Measurements from ENCODE around the gene SORBS1. TPM values are rescaled to one million over a fixed set of nuclear protein-coding genes. Genes with fewer than 3 reads are reported as not detected.

Gene SORBS1
- total RNA-seq, 2 experiments from 2014 or later = 0.57 to 3.1 TPM

- Histone ChIP-seq H3K4me2 (ENCODE audit: low read length) (no peak overlapping the region), H3K9me2 (ENCODE audit: insufficient read depth, low read length) (no peaks in the 10 kb centered on the region), H3K4me1 (ENCODE audit: insufficient read depth, low read length, poor library complexity, severe bottlenecking) (peaks cover 9% of the 10 kb centered on the region), H3K36me3 (ENCODE audit: insufficient read depth, low read length) (no peaks in the 10 kb centered on the region), H4K20me1 (ENCODE audit: insufficient read depth, low read length) (no peaks in the 10 kb centered on the region), H3K9me3 (ENCODE audit: low read length) (no peaks in the 10 kb centered on the region), H2AFZ (ENCODE audit: low read length) (no peak overlapping the region), H3K4me3 (ENCODE audit: low read depth, low read length, poor library complexity, severe bottlenecking) (no peak overlapping the region), H3K27ac (ENCODE audit: low read depth, low read length, poor library complexity, severe bottlenecking) (no peak overlapping the region), H3K79me2 (ENCODE audit: insufficient read depth, low read depth, low read length) (no peaks in the 10 kb centered on the region; the same call in 1 of the 2 replicates)
- no TSS peak for BruUV-seq (replicated peaks)
- TF ChIP-seq CTCF (conservative IDR thresholded peaks at IDR 0.05; ENCODE audit: low read length) = no peak
- no peak for TF ChIP-seq EZH2phosphoT487 (IDR thresholded peaks at IDR 0.05; ENCODE audit: borderline replicate concordance, low read depth, low read length)
- CTCF ChIA-PET (ENCODE audit: unreplicated experiment) = interaction anchor here (1.0 kb wide), 1 partner anchor 10 kb away, joined by 5 read pairs; no protein-coding TSS in a partner anchor
- DNase-seq (ENCODE audit: low spot score) = no peak
- intact Hi-C loops (cut with micrococcal nuclease; ENCODE audit: unreplicated experiment) = no loop called here
- POLR2A ChIA-PET = interaction anchor here (0.7 to 1.9 kb wide), 5 partner anchors 11 to 83 kb away, joined by 3 to 9 read pairs (median 4); no protein-coding TSS in a partner anchor
Observed at GRCh38 chr10:95278061-95278988, 282.8 kb downstream of the SORBS1 start.

- Histone ChIP-seq H3K4me1 (ENCODE audit: insufficient read depth, low read length, poor library complexity, severe bottlenecking) (peaks cover 9% of the 10 kb centered on the region), H3K9me3 (ENCODE audit: low read length) (no peaks in the 10 kb centered on the region), H4K20me1 (ENCODE audit: insufficient read depth, low read length) (no peaks in the 10 kb centered on the region), H3K4me3 (ENCODE audit: low read depth, low read length, poor library complexity, severe bottlenecking) (no peak overlapping the region), H3K27ac (ENCODE audit: low read depth, low read length, poor library complexity, severe bottlenecking) (no peak overlapping the region), H3K36me3 (ENCODE audit: insufficient read depth, low read length) (no peaks in the 10 kb centered on the region), H3K9me2 (ENCODE audit: insufficient read depth, low read length) (no peaks in the 10 kb centered on the region), H2AFZ (ENCODE audit: low read length) (no peak overlapping the region), H3K79me2 (ENCODE audit: insufficient read depth, low read depth, low read length) (no peaks in the 10 kb centered on the region; the same call in 1 of the 2 replicates), H3K4me2 (ENCODE audit: low read length) (no peak overlapping the region)
- ChIA-PET POLR2A (interaction anchor here (1.0 to 1.4 kb wide), 3 partner anchors 13 to 18 kb away, joined by 3 to 4 read pairs (median 3); no protein-coding TSS in a partner anchor), CTCF (ENCODE audit: unreplicated experiment) (interaction anchor here (0.6 to 1.0 kb wide), 2 partner anchors 11 to 79 kb away, joined by 3 to 5 read pairs; no protein-coding TSS in a partner anchor)
- TF ChIP-seq CTCF (conservative IDR thresholded peaks at IDR 0.05; ENCODE audit: low read length) (no peak), EZH2phosphoT487 (IDR thresholded peaks at IDR 0.05; ENCODE audit: borderline replicate concordance, low read depth, low read length) (no peak)
- no TSS peak for BruUV-seq (replicated peaks)
- DNase-seq (ENCODE audit: low spot score) = no peak
- intact Hi-C loops (cut with micrococcal nuclease; ENCODE audit: unreplicated experiment) = no loop called here
Observed at GRCh38 chr10:95277614-95278013, 283.6 kb downstream of the SORBS1 start.
